ENCODE measurements around the gene OGFOD1.

DNA sequence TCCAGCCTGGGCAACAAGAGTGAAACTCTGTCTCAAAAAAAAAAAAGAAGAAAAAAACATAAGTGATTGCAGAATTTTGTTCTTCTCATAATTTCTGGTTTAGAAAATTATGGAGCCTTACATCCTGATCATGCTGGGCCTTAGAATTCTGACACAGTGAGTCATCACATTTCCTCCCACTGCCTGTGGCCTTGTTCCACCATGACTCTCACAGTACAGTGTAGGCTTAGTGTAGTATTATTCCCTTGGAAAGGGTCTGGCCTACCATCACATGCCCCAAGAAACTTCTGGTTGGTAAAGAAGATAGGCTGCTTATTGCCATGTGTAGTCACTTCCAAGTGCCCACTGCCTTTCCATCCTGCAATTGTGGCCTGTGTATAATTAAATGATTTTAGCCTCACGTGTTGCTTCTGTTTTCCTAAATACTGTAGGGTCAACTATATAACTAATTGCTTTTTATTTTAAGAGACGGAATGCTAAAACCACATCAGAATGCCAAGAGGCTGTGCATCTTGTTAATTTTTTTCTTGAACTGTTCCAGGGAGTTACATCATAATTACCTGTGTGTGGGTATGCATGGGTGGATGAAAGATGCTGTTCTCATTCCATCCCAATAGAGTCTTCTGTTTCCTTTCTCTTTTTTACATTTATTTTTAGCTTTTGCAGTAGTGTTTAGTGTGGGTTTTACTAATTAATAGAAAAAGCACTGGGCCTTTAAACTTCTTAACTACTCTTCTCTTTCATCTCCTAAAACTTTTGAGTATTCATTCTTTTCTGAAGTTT is 25.9 kb downstream of the OGFOD1 start:
- peak; percentile 49 for TF ChIP-seq POLR2AphosphoS5 (IDR thresholded peaks at IDR 0.05; ENCODE audit: insufficient read depth, low read depth, low read length)
- TF ChIP-seq, protein P1, sequence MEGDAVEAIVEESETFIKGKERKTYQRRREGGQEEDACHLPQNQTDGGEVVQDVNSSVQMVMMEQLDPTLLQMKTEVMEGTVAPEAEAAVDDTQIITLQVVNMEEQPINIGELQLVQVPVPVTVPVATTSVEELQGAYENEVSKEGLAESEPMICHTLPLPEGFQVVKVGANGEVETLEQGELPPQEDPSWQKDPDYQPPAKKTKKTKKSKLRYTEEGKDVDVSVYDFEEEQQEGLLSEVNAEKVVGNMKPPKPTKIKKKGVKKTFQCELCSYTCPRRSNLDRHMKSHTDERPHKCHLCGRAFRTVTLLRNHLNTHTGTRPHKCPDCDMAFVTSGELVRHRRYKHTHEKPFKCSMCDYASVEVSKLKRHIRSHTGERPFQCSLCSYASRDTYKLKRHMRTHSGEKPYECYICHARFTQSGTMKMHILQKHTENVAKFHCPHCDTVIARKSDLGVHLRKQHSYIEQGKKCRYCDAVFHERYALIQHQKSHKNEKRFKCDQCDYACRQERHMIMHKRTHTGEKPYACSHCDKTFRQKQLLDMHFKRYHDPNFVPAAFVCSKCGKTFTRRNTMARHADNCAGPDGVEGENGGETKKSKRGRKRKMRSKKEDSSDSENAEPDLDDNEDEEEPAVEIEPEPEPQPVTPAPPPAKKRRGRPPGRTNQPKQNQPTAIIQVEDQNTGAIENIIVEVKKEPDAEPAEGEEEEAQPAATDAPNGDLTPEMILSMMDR (IDR thresholded peaks at IDR 0.05; ENCODE audit: extremely low read depth in 1 of 2, insufficient read depth in 1 of 2, low read depth in 1 of 2, low read length in 2 of 2) = no peak

Measured in endothelial cell of umbilical vein (primary cell).